ENCODE data around the gene WWOX.

Gene WWOX

DNA sequence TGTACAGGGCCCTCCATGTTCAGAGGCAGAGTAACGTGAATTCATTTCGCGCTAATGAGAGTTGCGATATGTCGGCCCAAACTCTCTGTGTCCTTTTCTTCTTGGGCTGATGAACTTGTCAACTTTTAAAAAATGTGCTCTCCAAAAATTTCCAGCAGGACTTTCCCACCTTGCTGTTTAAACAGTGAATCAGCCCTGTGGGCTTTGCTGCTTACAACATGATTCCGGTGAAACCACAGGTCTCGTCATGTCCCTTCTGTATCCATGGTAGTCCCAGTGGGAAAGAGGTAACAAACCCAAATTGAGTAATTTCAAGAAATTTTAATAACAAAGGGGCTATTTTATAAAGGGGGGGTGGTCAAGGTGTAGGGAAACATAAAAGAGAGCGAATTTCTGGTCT lies 888.2 kb downstream of the WWOX start:
- no peak for DNase-seq

- DNase-seq = no peak
Observed at GRCh38 chr16:78988361-78988969, 889.0 kb downstream of the WWOX start.

DNA sequence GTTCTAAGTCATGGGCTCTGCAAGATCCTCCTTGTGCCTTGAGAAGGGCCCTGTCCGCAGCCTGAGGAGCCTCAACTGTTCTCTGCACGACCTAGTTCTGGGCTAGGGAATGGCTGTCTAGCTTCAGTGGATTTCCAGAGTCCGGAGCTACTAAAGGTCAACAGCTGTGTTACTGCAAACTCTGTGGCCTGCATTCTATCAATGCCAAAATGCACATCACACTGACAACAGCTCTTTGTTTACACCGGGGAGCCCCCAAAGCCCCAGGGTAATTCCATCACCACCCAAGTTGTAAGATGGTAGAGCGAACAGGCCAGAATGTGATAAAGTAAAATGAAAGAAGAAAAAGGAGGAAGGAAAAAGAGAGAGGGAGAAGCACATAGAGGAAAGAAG lies 890.9 kb downstream of the WWOX start:
- DNase-seq = no peak

GRCh38 chr16:78992001-78992400 lies 892.5 kb downstream of the WWOX start:
- DNase-seq = no peak

DNA sequence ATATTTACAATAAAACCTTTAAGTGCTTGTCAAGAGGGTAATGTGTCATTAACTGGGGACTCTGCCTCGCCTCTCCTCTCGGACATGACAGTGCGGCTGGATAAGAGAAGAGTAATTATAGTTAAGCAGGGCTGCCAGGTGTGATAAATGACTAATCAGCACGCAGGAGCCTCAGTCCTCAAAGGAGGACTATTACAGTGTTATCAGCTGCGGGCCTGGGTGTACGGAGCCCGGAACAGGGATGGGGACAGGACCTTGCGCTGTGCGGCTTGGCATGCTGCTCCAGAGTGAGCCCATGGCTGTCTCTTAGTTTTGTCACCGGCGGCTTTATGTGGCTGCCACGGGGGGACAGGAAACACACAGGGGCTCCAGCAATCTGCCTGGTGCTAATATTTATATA lies 893.9 kb downstream of the WWOX start:
- no peak for DNase-seq

- DNase-seq = no peak
Observed at GRCh38 chr16:78994135-78994745, 894.8 kb downstream of the WWOX start.

DNA sequence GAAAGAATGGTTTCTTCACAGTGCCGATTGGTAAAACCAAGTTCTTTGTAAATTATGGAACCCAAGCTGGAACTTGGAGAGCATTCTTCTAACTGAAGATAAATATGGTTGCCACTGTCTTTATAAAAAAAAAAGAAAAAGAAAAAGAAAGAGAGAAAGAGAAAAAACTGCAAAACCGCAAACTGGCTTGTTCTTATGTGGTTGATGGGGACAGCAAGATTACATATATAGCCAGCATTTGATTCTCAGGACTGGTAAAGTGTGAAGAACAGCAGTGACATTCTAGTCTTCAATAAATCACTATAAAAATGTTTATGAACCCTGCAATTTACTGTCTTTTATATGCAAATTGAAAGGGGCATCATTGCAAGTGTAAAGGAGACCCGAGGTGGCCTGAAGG lies 896.0 kb downstream of the WWOX start:
- DNase-seq = no peak

GRCh38 chr16:78996790-78997189 lies 897.3 kb downstream of the WWOX start:
- DNase-seq = no peak

DNA sequence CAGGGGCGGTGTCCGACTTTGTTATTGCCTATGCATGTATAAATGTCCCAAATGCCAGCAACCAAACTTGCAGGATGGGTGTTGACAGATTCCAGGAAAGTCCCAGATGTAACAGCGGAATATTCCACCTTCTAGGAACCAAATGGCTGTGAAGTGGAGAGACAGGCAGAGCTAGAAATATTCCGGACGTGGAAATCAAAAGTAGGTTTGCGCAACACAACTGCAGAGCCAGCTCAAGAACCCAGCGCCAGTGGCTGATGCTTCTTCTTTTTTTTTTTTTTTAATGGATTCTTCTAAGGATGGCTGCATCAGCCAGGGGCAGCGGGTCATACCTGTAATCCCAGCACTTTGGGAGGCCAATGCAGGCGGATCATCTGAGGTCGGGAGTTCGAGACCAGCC lies 899.4 kb downstream of the WWOX start:
- DNase-seq = no peak

DNA sequence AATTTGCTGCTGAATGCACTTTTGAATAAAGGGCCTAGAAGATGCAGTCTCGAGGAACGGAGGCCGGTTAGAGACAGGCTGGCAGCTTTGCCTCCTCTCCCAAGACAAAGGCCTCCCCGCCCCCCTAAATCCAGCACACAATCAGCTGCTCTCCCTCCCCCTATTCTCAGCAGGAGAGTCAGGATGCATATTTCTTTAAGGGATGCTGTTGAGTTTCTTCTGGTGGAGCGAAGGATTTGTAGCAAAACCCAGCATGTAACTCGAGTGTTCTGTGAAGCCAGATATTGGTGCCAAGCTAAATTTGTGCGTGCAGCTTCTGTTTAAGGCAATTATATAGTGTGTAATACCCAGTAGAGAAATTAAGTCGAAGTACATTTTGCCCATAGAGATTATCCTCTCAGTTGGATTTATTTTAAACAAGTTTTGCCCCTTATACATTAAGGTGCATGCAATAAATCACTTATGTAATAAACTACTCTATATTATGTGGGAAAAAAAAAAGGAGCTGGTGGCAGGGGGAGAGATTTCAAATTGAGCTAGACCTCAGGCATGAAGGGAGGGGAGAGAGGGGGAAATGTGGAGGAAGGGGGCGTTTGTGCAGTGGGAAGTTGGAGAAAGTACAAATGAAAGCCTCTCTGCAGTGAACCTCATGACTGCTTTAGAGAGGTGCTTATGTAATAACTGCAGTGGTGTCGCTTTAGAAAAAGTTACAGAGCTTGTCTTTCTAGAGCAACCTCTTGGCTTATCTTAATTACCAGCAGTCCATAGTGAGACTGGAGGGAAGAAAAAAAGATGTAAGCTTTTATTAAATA lies 901.9 kb downstream of the WWOX start:
- no peak for DNase-seq

DNA sequence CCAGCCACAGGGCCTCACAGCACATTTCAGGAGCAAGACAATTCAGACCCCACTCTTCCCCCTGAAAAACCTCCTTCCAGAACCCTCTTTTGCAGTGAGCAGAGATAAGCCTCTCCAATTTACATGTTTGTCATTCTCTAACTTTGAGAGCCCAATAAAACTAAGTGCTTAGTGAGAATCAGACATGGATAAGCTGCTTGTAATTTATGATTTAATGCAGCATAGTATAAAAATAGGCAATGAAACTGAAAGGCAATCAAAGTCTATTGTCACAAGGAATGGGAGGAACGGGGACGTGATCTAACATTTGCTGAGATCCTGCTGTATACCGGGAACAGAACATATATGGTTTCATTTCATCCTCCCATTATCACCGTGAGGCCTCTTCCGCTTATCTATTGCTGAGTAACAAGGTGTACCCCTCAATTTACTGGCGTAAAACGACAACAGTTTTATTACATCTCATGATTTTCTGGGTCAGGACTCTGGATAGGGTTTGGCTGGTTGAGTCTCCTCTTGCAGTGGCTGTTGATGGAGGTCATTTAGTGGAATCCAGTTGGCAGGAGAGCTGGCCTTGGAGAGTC lies 903.7 kb downstream of the WWOX start:
- DNase-seq = no peak

- DNase-seq = no peak
Observed at GRCh38 chr16:79004309-79004708, 904.9 kb downstream of the WWOX start.

- DNase-seq = no peak
Observed at GRCh38 chr16:79005096-79005495, 905.6 kb downstream of the WWOX start.

- DNase-seq = no peak
Observed at GRCh38 chr16:79006206-79006605, 906.8 kb downstream of the WWOX start.

DNA sequence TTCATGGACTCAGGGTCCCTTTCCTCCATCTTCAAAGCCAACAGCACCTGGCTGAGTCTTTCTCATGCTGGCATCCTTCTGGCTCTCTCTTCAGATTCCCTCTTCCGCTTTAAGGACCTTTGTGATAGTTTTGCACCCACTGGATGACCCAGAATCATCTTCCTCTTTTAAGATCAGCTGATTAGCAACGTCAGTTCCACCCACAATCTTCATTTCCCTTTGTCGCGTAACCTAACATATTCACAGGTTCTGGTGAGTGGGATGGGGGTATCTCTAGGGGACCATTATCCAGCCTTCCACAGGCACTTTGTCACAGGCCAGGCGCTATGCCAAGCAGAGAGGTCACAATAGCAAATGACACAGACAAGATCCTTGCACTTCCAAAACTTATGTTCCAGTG lies 907.3 kb downstream of the WWOX start:
- no peak for DNase-seq

DNA sequence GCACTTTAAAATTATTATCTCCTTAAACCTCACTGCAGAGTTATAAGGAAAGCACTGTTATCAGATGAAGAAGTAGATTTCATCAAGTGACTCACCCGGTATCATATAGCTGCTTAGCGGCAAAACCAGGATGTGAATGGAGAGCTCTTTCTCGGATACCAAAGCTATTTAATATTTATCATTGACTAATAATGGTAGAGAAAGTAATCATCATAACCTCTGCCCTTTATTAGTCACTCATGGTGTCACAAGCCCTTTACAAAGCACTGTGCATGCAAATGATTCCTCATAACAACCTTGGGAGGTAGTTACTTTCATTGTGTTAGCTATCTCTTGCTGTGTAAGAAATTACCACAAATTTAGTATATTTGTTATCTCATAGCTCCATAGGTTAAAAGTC lies 908.2 kb downstream of the WWOX start:
- no peak for DNase-seq

- DNase-seq = no peak
Observed at GRCh38 chr16:79008036-79008868, 908.8 kb downstream of the WWOX start.

- no peak for DNase-seq
Observed at GRCh38 chr16:79008869-79009179, 909.4 kb downstream of the WWOX start.

- DNase-seq = no peak
Observed at GRCh38 chr16:79009896-79010295, 910.4 kb downstream of the WWOX start.

- DNase-seq = no peak
Observed at GRCh38 chr16:79011282-79011681, 911.8 kb downstream of the WWOX start.

DNA sequence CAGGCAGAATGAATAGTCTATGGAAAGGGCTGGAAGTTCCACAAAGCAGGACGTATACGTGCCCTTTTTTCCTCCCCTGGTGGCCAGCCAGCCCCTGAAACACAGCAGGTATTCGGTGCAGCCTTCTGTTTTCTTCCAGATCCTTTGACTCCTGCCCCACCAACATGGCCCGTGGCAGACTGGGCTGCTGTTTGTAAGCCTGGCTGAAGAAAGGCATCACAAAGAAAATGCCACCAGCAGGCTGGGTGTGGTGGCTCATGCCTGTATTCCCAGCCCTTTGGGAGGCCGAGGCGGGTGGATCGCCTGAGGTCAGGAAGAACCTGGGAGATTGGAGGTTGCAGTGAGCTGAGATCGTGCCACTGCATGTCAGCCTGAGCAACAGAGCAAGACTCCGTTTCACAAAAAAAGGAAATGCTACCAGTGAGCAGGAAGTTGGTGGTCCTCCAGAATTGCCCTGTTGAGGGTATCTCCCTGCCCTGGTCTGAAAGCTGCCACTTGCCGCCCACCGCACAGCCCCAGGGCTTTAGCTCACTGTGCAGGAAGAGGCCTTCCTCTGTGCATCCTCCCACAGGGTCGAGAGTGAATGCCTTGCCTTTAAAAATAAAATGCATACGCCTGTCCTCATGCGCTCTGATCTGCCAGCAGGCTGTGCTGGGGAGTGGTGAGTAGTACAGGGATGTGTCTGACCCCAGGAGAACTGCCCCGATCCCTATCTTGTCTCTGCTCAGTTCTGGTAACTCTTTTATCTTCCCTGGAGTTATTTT lies 913.4 kb downstream of the WWOX start:
- DNase-seq = no peak

DNA sequence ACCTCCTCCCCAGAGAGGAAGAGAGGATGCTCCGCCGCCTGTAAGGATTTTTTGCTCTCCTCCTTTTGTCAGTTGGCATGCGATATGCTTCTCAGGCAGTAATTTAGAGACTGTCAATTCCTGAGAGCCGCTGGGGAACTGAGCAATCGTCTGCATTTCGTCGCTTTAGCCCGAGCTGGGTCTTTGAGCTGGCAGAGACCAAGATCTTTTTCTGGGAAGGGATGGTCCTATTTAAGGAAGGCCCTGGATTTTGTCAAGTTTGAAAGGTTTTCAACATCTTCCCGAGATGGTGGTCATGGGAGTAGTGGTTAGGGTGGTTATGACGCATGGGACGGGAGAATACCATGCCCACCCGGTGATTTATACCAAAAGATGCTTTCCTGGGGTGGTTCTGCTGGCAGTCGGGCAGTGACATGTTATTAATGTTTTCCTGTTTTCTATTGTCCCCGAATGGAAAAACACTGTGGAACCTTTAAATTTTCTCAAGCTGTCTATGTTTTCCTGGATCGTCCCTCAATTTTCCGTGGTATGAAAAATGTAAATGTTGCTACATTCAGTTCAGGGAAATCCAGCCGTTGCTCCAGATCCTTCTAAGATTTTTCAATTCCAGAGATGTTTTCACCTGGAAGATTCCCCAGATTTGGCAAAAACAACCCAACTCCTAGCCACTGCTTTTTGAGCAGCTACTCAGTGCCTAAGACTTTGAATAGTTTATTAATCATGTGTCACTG lies 914.6 kb downstream of the WWOX start:
- DNase-seq = no peak
